GM19452 (cell line): ENCODE results near the gene TFRC.
"Not testable (repeated sequence)": the region's sequence is repeated elsewhere in the genome, so short reads cannot be mapped to it uniquely, and the experiment has no call there.

Experiments
- ATAC-seq: cut with Tn5 transposase; IDR thresholded peaks from one replicate; pipeline ENCODE4 v1.9.1; 2021; ENCODE audit not compliant: unreplicated experiment

The TFRC gene

GRCh38 chr3:196007744-196008335, 74.0 kb downstream of the TFRC start:
- ATAC-seq = no peak

GRCh38 chr3:196005338-196005737, 76.6 kb downstream of the TFRC start:
- ATAC-seq = not testable (repeated sequence)

GRCh38 chr3:196004359-196005052, 77.4 kb downstream of the TFRC start:
- ATAC-seq = not testable (repeated sequence)

GRCh38 chr3:196003611-196004010, 78.3 kb downstream of the TFRC start:
- no peak for ATAC-seq

- ATAC-seq = not testable (repeated sequence)
Observed at GRCh38 chr3:196002721-196003120, 79.2 kb downstream of the TFRC start.

GRCh38 chr3:196001240-196001639, 80.7 kb downstream of the TFRC start:
- ATAC-seq = not testable (repeated sequence)

- not testable (repeated sequence) for ATAC-seq
Observed at GRCh38 chr3:196000360-196000950, 81.4 kb downstream of the TFRC start.

- ATAC-seq = no peak
Observed at GRCh38 chr3:195999896-196000295, 82.0 kb downstream of the TFRC start.
